ENCODE results near the gene TRIM24.

TRIM24 gene

GRCh38 chr7:138584283-138584682 lies 124.2 kb downstream of the TRIM24 start:
- DNase-seq = no peak

GRCh38 chr7:138584696-138585095 lies 124.6 kb downstream of the TRIM24 start:
- DNase-seq = no peak

DNA sequence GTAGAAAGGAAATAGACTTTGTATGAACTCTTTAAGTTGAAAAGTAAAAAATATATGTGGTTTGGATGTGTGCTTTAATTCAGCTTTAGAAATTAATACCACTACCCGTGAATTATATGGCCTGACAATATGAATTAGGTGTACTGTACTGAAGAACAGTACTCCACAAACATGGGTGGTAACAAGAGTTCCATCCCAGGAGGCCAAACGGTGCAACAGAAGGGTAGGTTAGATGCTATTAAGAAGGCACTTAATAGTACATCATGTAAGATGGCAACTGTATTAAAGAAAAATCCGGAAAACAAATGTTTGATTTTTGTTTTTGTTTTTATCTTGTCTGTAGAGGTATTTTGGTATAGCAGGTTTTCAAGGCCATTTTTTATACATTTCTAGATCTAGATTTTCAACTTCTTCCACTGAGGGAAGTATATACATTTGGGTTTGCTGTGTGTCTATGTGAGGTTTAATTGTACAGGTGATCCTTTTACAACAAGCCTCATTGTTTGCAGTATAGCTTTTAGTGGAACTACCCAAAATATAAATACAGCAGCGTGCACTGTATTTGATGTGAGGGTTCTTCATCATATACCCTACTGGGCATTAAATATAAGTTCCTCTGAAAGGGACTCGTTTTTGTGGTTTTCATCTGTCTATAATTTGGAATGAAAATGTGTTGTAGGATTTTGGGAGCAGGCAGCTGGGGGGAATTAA lies 125.4 kb downstream of the TRIM24 start:
- no peak for DNase-seq

GRCh38 chr7:138587485-138587884 lies 127.4 kb downstream of the TRIM24 start:
- DNase-seq = no peak

GRCh38 chr7:138588986-138589385 lies 128.9 kb downstream of the TRIM24 start:
- DNase-seq = no peak

DNA sequence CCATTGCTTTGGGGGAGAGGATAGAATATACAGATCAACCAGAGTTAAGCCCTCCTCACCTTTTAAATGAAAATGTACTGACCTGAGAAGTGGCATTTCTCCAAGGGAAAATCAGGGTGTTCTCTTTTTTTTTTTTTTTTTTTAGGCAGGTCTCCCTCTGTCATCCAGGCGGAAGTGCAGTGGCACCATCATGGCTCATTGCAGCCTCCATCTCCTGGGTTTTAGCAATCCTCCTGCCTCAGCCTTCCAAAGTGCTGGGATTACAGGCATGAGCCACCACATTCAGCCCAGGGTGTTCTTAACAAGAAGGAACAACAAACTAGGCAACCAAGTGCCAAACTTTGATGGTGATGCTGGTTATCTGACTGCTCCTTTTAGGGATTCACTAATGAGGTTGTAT lies 130.1 kb downstream of the TRIM24 start:
- no peak for DNase-seq

- no peak for DNase-seq
These were observed 135.4 kb downstream of the TRIM24 start for GRCh38 chr7:138595454-138595853.

GRCh38 chr7:138602451-138602850 lies 142.4 kb downstream of the TRIM24 start:
- no peak for DNase-seq

GRCh38 chr7:138603549-138604318 lies 143.7 kb downstream of the TRIM24 start:
- no peak for DNase-seq

DNA sequence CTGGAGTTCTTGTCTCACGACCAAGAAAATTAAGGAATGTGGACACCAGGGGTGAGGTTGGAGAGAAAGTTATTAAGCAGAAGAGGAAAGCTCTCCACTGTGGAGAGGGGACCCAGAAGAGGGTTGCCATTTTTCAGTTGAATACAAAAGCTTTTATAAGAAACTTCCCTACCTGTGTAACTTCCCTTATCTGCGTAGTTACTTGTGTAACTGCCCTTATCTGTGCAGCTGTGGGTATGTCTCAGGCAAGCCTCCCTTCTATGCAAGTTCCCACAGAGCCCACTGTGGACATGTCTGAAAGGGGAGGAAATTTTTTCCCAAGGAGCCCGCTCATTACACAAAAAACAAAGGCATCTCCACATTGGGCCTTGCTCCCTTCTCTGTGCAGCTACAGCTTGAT lies 146.2 kb downstream of the TRIM24 start:
- no peak for DNase-seq

- no peak for DNase-seq
These were observed 147.4 kb downstream of the TRIM24 start for GRCh38 chr7:138607216-138608126.

- no peak for DNase-seq
These were observed 148.2 kb downstream of the TRIM24 start for GRCh38 chr7:138608275-138608674.

GRCh38 chr7:138610671-138611170 lies 150.7 kb downstream of the TRIM24 start:
- no peak for DNase-seq

DNA sequence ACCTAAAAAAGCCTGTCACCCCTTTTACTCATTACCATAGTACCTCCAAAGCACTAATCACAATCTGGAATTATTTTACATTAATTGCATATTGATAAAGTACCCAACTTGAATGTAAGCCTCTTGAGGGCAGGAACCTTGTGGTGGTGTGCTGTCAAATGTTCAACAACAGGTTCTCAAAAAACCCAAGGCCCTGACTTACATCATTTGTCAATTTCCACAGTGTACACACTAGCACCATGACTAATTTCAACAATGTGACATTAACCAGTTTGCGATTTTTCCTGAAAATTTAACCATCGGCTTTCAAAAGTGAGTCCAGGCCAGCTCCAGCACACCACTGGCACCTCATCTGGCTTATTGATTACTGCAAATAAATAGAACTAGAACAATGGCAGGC lies 153.6 kb downstream of the TRIM24 start:
- no peak for DNase-seq

- no peak for DNase-seq
These were observed 156.0 kb downstream of the TRIM24 start for GRCh38 chr7:138616085-138616484.

- no peak for DNase-seq
These were observed 158.4 kb downstream of the TRIM24 start for GRCh38 chr7:138618506-138618905.

GRCh38 chr7:138618933-138619332 lies 158.9 kb downstream of the TRIM24 start:
- no peak for DNase-seq

DNA sequence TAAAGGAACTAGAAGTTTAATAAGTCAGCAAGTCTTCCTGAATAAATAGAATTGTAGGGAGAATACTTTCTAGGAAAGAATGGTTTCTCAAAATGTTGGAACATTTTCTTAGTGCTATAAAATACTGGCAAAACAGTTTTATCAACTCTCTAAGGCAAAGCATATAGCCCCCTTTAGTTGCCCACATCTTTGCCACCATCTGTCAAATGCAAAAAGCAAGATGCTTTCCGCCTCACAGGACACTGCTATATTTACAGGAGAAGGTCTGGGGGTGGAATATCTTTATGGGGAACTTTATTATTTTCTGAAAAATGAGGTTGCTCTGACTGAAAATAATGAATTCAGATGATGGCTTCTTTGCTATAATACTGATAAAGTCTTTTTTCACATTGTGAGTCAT lies 162.8 kb downstream of the TRIM24 start:
- DNase-seq = no peak

DNA sequence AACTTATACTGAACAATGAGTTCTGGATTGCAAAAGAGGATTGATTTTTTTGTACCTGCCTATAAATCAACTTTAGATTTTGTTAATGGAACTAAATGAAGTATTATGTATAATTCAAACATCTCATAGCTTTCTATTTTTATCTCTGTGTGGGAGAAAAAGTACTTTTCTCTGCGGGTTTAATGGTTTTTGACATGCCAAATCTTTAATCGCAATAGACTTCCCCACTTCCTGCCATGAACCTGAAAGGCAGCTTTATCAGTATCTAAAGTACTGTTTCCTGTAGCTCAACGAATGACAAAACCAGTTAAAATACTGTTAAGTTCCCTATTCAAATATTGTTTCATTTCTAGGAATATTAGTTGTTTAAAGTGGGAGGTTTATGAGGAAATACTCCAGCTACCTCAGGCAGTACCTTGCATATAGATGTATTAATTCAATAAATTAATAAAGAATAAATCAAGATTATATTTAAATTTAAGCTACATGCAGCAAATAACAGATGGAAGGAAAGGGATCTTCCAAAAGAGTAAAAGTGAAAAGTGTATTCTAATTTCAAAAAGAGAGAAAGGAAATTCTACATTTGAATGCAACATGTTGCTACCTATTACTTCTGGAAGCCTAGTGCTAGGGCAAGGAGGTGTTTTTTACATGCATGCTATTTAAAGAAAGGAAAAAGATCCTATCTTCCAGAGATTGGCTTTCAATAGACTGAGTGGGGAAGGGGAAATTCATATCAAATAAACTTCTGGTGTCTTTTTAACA lies 165.2 kb downstream of the TRIM24 start:
- DNase-seq = no peak

DNA sequence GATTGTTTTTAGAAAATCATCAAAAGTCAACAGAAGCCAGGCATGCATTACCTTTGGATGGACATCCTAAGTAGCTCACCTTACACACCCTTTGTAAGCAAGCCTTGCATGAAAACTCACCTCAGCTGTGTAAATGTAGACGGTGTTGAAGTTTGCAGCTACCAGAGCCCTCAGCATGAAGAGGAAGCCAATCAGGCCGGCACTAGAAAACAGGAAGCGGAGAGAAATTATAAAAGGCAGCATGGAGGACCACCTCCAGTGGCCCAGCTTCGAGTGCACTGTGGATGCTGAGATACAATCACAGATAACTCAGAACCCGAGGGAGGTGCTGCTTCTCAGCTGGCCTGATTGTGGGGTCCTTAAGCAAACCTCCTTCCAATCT lies 165.8 kb downstream of the TRIM24 start:
- no peak for DNase-seq

DNA sequence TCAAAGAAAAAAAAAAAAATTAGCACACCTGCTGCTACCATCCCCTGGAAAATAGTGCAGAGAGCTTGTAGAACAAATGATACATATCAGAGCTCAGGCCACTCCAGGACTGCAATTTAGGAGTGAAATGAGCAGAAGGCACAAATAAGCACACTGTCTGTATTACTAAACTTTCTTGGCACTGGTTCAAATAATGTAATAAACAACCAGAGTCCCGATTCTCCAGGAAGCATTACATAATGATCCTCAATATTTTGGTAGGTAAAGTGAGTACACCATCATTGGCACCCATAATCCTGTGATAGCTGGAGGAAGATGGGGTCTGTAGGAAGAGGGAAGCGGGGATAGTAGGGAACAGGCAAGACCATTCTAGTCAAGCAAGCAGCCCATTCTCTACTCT lies 166.8 kb downstream of the TRIM24 start:
- DNase-seq = no peak

DNA sequence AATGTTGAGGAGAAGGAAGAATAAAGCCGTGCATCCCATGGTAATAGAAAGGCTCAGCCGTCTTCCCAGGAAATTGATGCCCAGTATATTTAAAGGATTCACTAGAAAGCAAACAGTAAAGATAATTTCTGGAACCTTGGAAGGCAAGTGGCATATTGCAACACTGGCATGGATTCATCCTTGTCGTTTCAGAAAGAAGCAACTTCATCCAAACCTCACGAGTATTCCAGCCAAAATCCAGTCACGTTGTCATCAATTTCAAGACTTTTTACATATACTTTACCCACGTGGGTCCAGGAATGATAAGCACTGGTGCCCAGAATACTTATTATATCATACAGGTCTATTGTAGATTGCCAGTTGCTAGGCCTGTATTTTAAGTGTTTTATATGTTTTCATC lies 167.3 kb downstream of the TRIM24 start:
- DNase-seq = no peak

Measured in NCI-H526 treated with DMSO at 0.1 percent for 48 hours (cell line).